ENCODE results near the gene TXNRD1.

DNA sequence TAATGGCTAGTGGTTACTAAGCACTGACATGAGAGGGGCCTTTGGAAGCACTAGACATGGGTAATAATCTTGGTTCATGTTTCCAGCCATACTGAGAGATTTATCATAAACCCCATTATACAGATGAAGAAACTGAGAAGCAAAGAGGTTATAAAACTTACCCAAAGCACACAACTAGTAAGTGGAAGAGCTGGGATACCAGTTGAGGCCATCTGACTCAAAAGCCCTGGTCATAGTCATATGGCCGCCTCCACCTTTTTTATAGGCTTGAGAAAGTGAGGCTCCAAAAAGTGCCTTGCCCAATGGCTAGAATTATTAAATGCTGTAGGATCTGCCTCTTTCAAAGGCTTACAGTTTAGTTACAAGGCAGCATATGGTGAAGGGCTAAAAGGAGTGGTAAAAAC is 944 bp downstream of the TXNRD1 start:
- no peak for TF ChIP-seq ATF2 (IDR thresholded peaks at IDR 0.05; ENCODE audit: low read length)
- TF ChIP-seq, protein P1, sequence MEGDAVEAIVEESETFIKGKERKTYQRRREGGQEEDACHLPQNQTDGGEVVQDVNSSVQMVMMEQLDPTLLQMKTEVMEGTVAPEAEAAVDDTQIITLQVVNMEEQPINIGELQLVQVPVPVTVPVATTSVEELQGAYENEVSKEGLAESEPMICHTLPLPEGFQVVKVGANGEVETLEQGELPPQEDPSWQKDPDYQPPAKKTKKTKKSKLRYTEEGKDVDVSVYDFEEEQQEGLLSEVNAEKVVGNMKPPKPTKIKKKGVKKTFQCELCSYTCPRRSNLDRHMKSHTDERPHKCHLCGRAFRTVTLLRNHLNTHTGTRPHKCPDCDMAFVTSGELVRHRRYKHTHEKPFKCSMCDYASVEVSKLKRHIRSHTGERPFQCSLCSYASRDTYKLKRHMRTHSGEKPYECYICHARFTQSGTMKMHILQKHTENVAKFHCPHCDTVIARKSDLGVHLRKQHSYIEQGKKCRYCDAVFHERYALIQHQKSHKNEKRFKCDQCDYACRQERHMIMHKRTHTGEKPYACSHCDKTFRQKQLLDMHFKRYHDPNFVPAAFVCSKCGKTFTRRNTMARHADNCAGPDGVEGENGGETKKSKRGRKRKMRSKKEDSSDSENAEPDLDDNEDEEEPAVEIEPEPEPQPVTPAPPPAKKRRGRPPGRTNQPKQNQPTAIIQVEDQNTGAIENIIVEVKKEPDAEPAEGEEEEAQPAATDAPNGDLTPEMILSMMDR (IDR thresholded peaks at IDR 0.05; ENCODE audit: control extremely low read depth in 1 of 3, insufficient read depth in 1 of 3, low read depth in 1 of 3, low read length in 3 of 3): no peak
- TF ChIP-seq JUND (IDR thresholded peaks at IDR 0.05; ENCODE audit: low read length): no peak
- no peak for TF ChIP-seq RAD21 (IDR thresholded peaks at IDR 0.05 in 1 of 2, conservative IDR thresholded peaks at IDR 0.05 in 1 of 2; ENCODE audit: low read depth in 2 of 2, low read length in 2 of 2)
- no peak for TF ChIP-seq EZH2 (IDR thresholded peaks at IDR 0.05; ENCODE audit: low read depth, low read length, severe bottlenecking)
- TF ChIP-seq TAF1 (IDR thresholded peaks at IDR 0.05; ENCODE audit: low read depth, low read length): no peak
- TF ChIP-seq MAFK (IDR thresholded peaks at IDR 0.05; ENCODE audit: low read depth, low read length): no peak
- no peak for TF ChIP-seq POLR2A (IDR thresholded peaks at IDR 0.05; ENCODE audit: control extremely low read depth in 1 of 2, low read depth in 2 of 2, low read length in 2 of 2)
- TF ChIP-seq JUN (IDR thresholded peaks at IDR 0.05; ENCODE audit: low read depth, low read length): no peak
- no peak for TF ChIP-seq CBX5 (IDR thresholded peaks at IDR 0.05; ENCODE audit: low read depth, low read length)
- TF ChIP-seq POLR2AphosphoS5 (IDR thresholded peaks at IDR 0.05; ENCODE audit: low read depth, low read length): no peak
- TF ChIP-seq BCL11A (IDR thresholded peaks at IDR 0.05; ENCODE audit: low read depth in 2 of 2, low read length in 2 of 2): no peak
- TF ChIP-seq CBX8 (IDR thresholded peaks at IDR 0.05; ENCODE audit: borderline replicate concordance, low read depth, low read length): no peak

All from H1 (cell line).